ENCODE results near the gene E2F6. TPM values are rescaled to one million over a fixed set of nuclear protein-coding genes. Genes with fewer than 3 reads are reported as not detected.
A peak's percentile ranks its signal among the peaks of the same experiment; 100 is the strongest.

The E2F6 gene
- total RNA-seq, 5 donors from 2014 or later (not counting 1 experiment from before 2014, with no cell fraction given) = 4.8 to 9.5 (median 9.1) TPM

- Mint-ChIP-seq H3K27me3 (peaks cover 3 to 13% of the 10 kb centered on the region in 2 donors), H3K36me3 (peaks cover 3% of the 10 kb centered on the region), H3K4me1 (no peaks in the 10 kb centered on the region), H3K4me3 (no peak overlapping the region), H3K27ac (no peak overlapping the region), H3K9me3 (peaks cover 2 to 9% (median 7%) of the 10 kb centered on the region in 3 donors)
- H3K27me3 ChIP-seq (replicated peaks in 1 of 2; ENCODE audit: control insufficient read depth in 2 of 2, extremely low read depth in 1 of 2, insufficient read depth in 2 of 2, low read length in 1 of 2) = peaks cover 0 to 4% of the 10 kb centered on the region in 2 experiments
- no peaks in the 10 kb centered on the region for H3K4me1 ChIP-seq (ENCODE audit: control insufficient read depth in 1 of 2, extremely low read depth in 1 of 2, insufficient read depth in 2 of 2, low read length in 2 of 2)
- DNase-seq (no peak), ATAC-seq (replicated peaks in 1 of 4) (no peak)
- CTCF ChIA-PET = no interaction called here
- WGBS (ENCODE audit: insufficient coverage) = 100% methylated on average over 1 of the region's 2 CpGs
- H3K9me3 ChIP-seq = no peaks in the 10 kb centered on the region
- H3K36me3 ChIP-seq (ENCODE audit: control insufficient read depth in 2 of 2, extremely low read depth in 1 of 2, insufficient read depth in 1 of 2, low read length in 1 of 2) = no peaks in the 10 kb centered on the region
- no peak overlapping the region for H3K27ac ChIP-seq (ENCODE audit: low read length)
- POLR2A ChIA-PET = interaction anchor here in 1 of 2 donors (0.9 kb wide), 1 partner anchor 22 kb away, joined by 3 read pairs; no protein-coding TSS in a partner anchor
- H3K4me3 ChIP-seq (ENCODE audit: control insufficient read depth in 1 of 2, extremely low read depth in 1 of 2, low read length in 1 of 2) = no peak overlapping the region
Measured at GRCh38 chr2:11416186-11416585, 49.8 kb downstream of the E2F6 start.

GRCh38 chr2:11414372-11415124 lies 51.4 kb downstream of the E2F6 start:
- Mint-ChIP-seq H3K4me3 (no peak overlapping the region), H3K27me3 (peaks cover 3 to 16% of the 10 kb centered on the region in 2 donors), H3K4me1 (no peaks in the 10 kb centered on the region), H3K36me3 (peaks cover 3% of the 10 kb centered on the region), H3K9me3 (peaks cover 2 to 9% (median 7%) of the 10 kb centered on the region in 3 donors), H3K27ac (no peak overlapping the region)
- Histone ChIP-seq H3K27me3 (replicated peaks in 1 of 2; ENCODE audit: control insufficient read depth in 2 of 2, extremely low read depth in 1 of 2, insufficient read depth in 2 of 2, low read length in 1 of 2) (peaks cover 0 to 4% of the 10 kb centered on the region in 2 experiments), H3K36me3 (ENCODE audit: control insufficient read depth in 2 of 2, extremely low read depth in 1 of 2, insufficient read depth in 1 of 2, low read length in 1 of 2) (no peaks in the 10 kb centered on the region), H3K4me1 (ENCODE audit: control insufficient read depth in 1 of 2, extremely low read depth in 1 of 2, insufficient read depth in 2 of 2, low read length in 2 of 2) (no peaks in the 10 kb centered on the region), H3K4me3 (ENCODE audit: control insufficient read depth in 1 of 2, extremely low read depth in 1 of 2, low read length in 1 of 2) (no peak overlapping the region), H3K27ac (ENCODE audit: low read length) (no peak overlapping the region), H3K9me3 (no peaks in the 10 kb centered on the region)
- POLR2A ChIA-PET = no interaction called here
- WGBS (ENCODE audit: insufficient coverage) = 89% methylated on average over 10 of the region's 12 CpGs
- DNase-seq (no peak), ATAC-seq (replicated peaks in 1 of 4) (no peak)
- CTCF ChIA-PET = no interaction called here

GRCh38 chr2:11412449-11412810 lies 53.5 kb downstream of the E2F6 start:
- Histone ChIP-seq H3K4me3 (ENCODE audit: control insufficient read depth in 1 of 2, extremely low read depth in 1 of 2, low read length in 1 of 2) (no peak overlapping the region), H3K36me3 (ENCODE audit: control insufficient read depth in 2 of 2, extremely low read depth in 1 of 2, insufficient read depth in 1 of 2, low read length in 1 of 2) (no peaks in the 10 kb centered on the region), H3K27me3 (replicated peaks in 1 of 2; ENCODE audit: control insufficient read depth in 2 of 2, extremely low read depth in 1 of 2, insufficient read depth in 2 of 2, low read length in 1 of 2) (peaks cover 0 to 4% of the 10 kb centered on the region in 2 experiments), H3K27ac (ENCODE audit: low read length) (no peak overlapping the region), H3K9me3 (no peaks in the 10 kb centered on the region), H3K4me1 (ENCODE audit: control insufficient read depth in 1 of 2, extremely low read depth in 1 of 2, insufficient read depth in 2 of 2, low read length in 2 of 2) (no peaks in the 10 kb centered on the region)
- WGBS (ENCODE audit: insufficient coverage) = 69% methylated on average over 2 of the region's 5 CpGs
- ATAC-seq (replicated peaks in 1 of 4) (no peak), DNase-seq (no peak)
- ChIA-PET CTCF (interaction anchor here in 1 of 2 donors (1.1 kb wide), 1 partner anchor 280 kb away, joined by 7 read pairs; a partner anchor contains a TSS), POLR2A (no interaction called here)
- Mint-ChIP-seq H3K4me3 (no peak overlapping the region), H3K27me3 (peaks cover 10 to 19% of the 10 kb centered on the region in 2 donors), H3K36me3 (no peaks in the 10 kb centered on the region), H3K9me3 (no peaks in the 10 kb centered on the region), H3K4me1 (no peaks in the 10 kb centered on the region), H3K27ac (no peak overlapping the region)

- Histone ChIP-seq H3K27ac (ENCODE audit: low read length) (no peak overlapping the region), H3K4me3 (ENCODE audit: control insufficient read depth in 1 of 2, extremely low read depth in 1 of 2, low read length in 1 of 2) (no peak overlapping the region), H3K27me3 (replicated peaks in 1 of 2; ENCODE audit: control insufficient read depth in 2 of 2, extremely low read depth in 1 of 2, insufficient read depth in 2 of 2, low read length in 1 of 2) (peaks cover 0 to 4% of the 10 kb centered on the region in 2 experiments), H3K9me3 (no peaks in the 10 kb centered on the region), H3K4me1 (ENCODE audit: control insufficient read depth in 1 of 2, extremely low read depth in 1 of 2, insufficient read depth in 2 of 2, low read length in 2 of 2) (no peaks in the 10 kb centered on the region), H3K36me3 (ENCODE audit: control insufficient read depth in 2 of 2, extremely low read depth in 1 of 2, insufficient read depth in 1 of 2, low read length in 1 of 2) (no peaks in the 10 kb centered on the region)
- ChIA-PET POLR2A (no interaction called here), CTCF (no interaction called here)
- WGBS (ENCODE audit: insufficient coverage) = 43% methylated on average over 5 of the region's 11 CpGs
- ATAC-seq (replicated peaks in 1 of 4) = no peak
- no peak overlapping the region for H3K27ac Mint-ChIP-seq
- peaks cover 10 to 21% of the 10 kb centered on the region in 2 donors for H3K27me3 Mint-ChIP-seq
- DNase-seq = peak in 1 of 35 experiments; percentile 18
- no peak overlapping the region for H3K4me3 Mint-ChIP-seq
- no peaks in the 10 kb centered on the region for H3K9me3 Mint-ChIP-seq
- no peaks in the 10 kb centered on the region for H3K36me3 Mint-ChIP-seq
- no peaks in the 10 kb centered on the region for H3K4me1 Mint-ChIP-seq
Measured at GRCh38 chr2:11411768-11412448, 54.1 kb downstream of the E2F6 start.

- DNase-seq (no peak), ATAC-seq (replicated peaks in 1 of 4) (no peak)
- ChIA-PET POLR2A (no interaction called here), CTCF (no interaction called here)
- Mint-ChIP-seq H3K4me3 (no peak overlapping the region), H3K4me1 (no peaks in the 10 kb centered on the region), H3K27me3 (peaks cover 10 to 21% of the 10 kb centered on the region in 2 donors), H3K9me3 (no peaks in the 10 kb centered on the region), H3K27ac (no peak overlapping the region), H3K36me3 (no peaks in the 10 kb centered on the region)
- H3K4me1 ChIP-seq (ENCODE audit: control insufficient read depth in 1 of 2, extremely low read depth in 1 of 2, insufficient read depth in 2 of 2, low read length in 2 of 2) = no peaks in the 10 kb centered on the region
- H3K4me3 ChIP-seq (ENCODE audit: control insufficient read depth in 1 of 2, extremely low read depth in 1 of 2, low read length in 1 of 2) = no peak overlapping the region
- H3K27me3 ChIP-seq (replicated peaks in 1 of 2; ENCODE audit: control insufficient read depth in 2 of 2, extremely low read depth in 1 of 2, insufficient read depth in 2 of 2, low read length in 1 of 2) = peaks cover 0 to 4% of the 10 kb centered on the region in 2 experiments
- no peaks in the 10 kb centered on the region for H3K9me3 ChIP-seq
- no CpG with 5 or more reads among the region's 1 CpG for WGBS (ENCODE audit: insufficient coverage)
- no peaks in the 10 kb centered on the region for H3K36me3 ChIP-seq (ENCODE audit: control insufficient read depth in 2 of 2, extremely low read depth in 1 of 2, insufficient read depth in 1 of 2, low read length in 1 of 2)
- no peak overlapping the region for H3K27ac ChIP-seq (ENCODE audit: low read length)
Measured at GRCh38 chr2:11411244-11411643, 54.7 kb downstream of the E2F6 start.

- Mint-ChIP-seq H3K27ac (no peak overlapping the region), H3K36me3 (no peaks in the 10 kb centered on the region), H3K9me3 (no peaks in the 10 kb centered on the region), H3K4me3 (no peak overlapping the region), H3K4me1 (no peaks in the 10 kb centered on the region), H3K27me3 (peaks cover 10 to 21% of the 10 kb centered on the region in 2 donors)
- Histone ChIP-seq H3K4me1 (ENCODE audit: control insufficient read depth in 1 of 2, extremely low read depth in 1 of 2, insufficient read depth in 2 of 2, low read length in 2 of 2) (no peaks in the 10 kb centered on the region), H3K27me3 (replicated peaks in 1 of 2; ENCODE audit: control insufficient read depth in 2 of 2, extremely low read depth in 1 of 2, insufficient read depth in 2 of 2, low read length in 1 of 2) (peaks cover 0 to 4% of the 10 kb centered on the region in 2 experiments), H3K27ac (ENCODE audit: low read length) (no peak overlapping the region), H3K36me3 (ENCODE audit: control insufficient read depth in 2 of 2, extremely low read depth in 1 of 2, insufficient read depth in 1 of 2, low read length in 1 of 2) (no peaks in the 10 kb centered on the region), H3K9me3 (no peaks in the 10 kb centered on the region), H3K4me3 (ENCODE audit: control insufficient read depth in 1 of 2, extremely low read depth in 1 of 2, low read length in 1 of 2) (no peak overlapping the region)
- POLR2A ChIA-PET = no interaction called here
- ATAC-seq (replicated peaks in 1 of 4) = no peak
- WGBS (ENCODE audit: insufficient coverage) = no CpG with 5 or more reads among the region's 5 CpGs
- DNase-seq = no peak
- CTCF ChIA-PET = no interaction called here
Measured at GRCh38 chr2:11410101-11410500, 55.9 kb downstream of the E2F6 start.
